Brain microvascular endothelial cell (primary cell): Measurements from ENCODE around the gene RIMBP2.

Source experiments
- DNase-seq: peaks from one replicate; pipeline ENCODE4 v3.0.0-alpha.2; 2020
- H3K27ac ChIP-seq: fragments of 250-450 bp; sonication (Bioruptor Pico); 2 replicates; pipeline ENCODE4 v1.5.1; 2020; ENCODE audit warnings: mild to moderate bottlenecking, moderate library complexity
- H3K27me3 ChIP-seq: fragments of 250-450 bp; sonication (Bioruptor Pico); replicated peaks from 2 replicates; pipeline ENCODE4 v1.5.1; 2020; ENCODE audit warnings: mild to moderate bottlenecking
- H3K36me3 ChIP-seq: fragments of 250-450 bp; sonication (Bioruptor Pico); replicated peaks from 2 replicates; pipeline ENCODE4 v1.5.1; 2020; ENCODE audit warnings: mild to moderate bottlenecking
- H3K4me3 ChIP-seq: 2 replicates; pipeline ENCODE4 v1.5.1; 2011; ENCODE audit warnings: low read depth, mild to moderate bottlenecking, control low read depth, low read length, moderate library complexity
- CTCF ChIP-seq: IDR thresholded peaks from 2 replicates; pipeline ENCODE4 v1.5.1; 2011; ENCODE audit warnings: low read depth, mild to moderate bottlenecking, moderate library complexity, low read length, control low read depth, inconsistent platforms; ENCODE audit errors: missing control alignments
- in situ Hi-C: cut with HindIII; loops from 2 replicates; pipeline ENCODE4 v1.10.0; 2017; ENCODE audit warnings: low sequenced_read_pairs, low pct_ligation_motif_present

Gene RIMBP2

GRCh38 chr12:130577351-130577750, 138.7 kb downstream of the RIMBP2 start:
- no peak for TF ChIP-seq CTCF
- H3K27me3 ChIP-seq = no peaks in the 10 kb centered on the region
- DNase-seq = no peak
- H3K36me3 ChIP-seq = no peaks in the 10 kb centered on the region
- in situ Hi-C loops = no loop called here
- H3K27ac ChIP-seq = no peak overlapping the region
- no peak overlapping the region for H3K4me3 ChIP-seq

- Histone ChIP-seq H3K27me3 (no peaks in the 10 kb centered on the region), H3K36me3 (no peaks in the 10 kb centered on the region), H3K27ac (no peak overlapping the region), H3K4me3 (no peak overlapping the region)
- in situ Hi-C loops = no loop called here
- DNase-seq = no peak
- no peak for TF ChIP-seq CTCF
Observed at GRCh38 chr12:130576371-130576816, 139.7 kb downstream of the RIMBP2 start.

- no peak overlapping the region for H3K27ac ChIP-seq
- no peak for TF ChIP-seq CTCF
- H3K4me3 ChIP-seq = no peak overlapping the region
- no peak for DNase-seq
- in situ Hi-C loops = no loop called here
- no peaks in the 10 kb centered on the region for H3K27me3 ChIP-seq
- no peaks in the 10 kb centered on the region for H3K36me3 ChIP-seq
Observed at GRCh38 chr12:130574402-130574801, 141.7 kb downstream of the RIMBP2 start.

GRCh38 chr12:130573766-130574165, 142.3 kb downstream of the RIMBP2 start:
- H3K27ac ChIP-seq = no peak overlapping the region
- H3K4me3 ChIP-seq = no peak overlapping the region
- no peaks in the 10 kb centered on the region for H3K27me3 ChIP-seq
- H3K36me3 ChIP-seq = no peaks in the 10 kb centered on the region
- no peak for DNase-seq
- in situ Hi-C loops = no loop called here
- TF ChIP-seq CTCF = no peak

- DNase-seq = no peak
- Histone ChIP-seq H3K27ac (no peak overlapping the region), H3K27me3 (no peaks in the 10 kb centered on the region), H3K36me3 (no peaks in the 10 kb centered on the region), H3K4me3 (no peak overlapping the region)
- no peak for TF ChIP-seq CTCF
- in situ Hi-C loops = no loop called here
Observed at GRCh38 chr12:130573235-130573634, 142.9 kb downstream of the RIMBP2 start.

- Histone ChIP-seq H3K27me3 (no peaks in the 10 kb centered on the region), H3K4me3 (no peak overlapping the region), H3K27ac (no peak overlapping the region), H3K36me3 (no peaks in the 10 kb centered on the region)
- in situ Hi-C loops = no loop called here
- no peak for TF ChIP-seq CTCF
- no peak for DNase-seq
Observed at GRCh38 chr12:130572553-130572952, 143.5 kb downstream of the RIMBP2 start.
